ENCODE data around the gene LPP. TPM values are rescaled to one million over a fixed set of nuclear protein-coding genes. Genes with fewer than 3 reads are reported as not detected.

Gene LPP
- total RNA-seq, 1 experiment from 2014 or later: 148 TPM

DNA sequence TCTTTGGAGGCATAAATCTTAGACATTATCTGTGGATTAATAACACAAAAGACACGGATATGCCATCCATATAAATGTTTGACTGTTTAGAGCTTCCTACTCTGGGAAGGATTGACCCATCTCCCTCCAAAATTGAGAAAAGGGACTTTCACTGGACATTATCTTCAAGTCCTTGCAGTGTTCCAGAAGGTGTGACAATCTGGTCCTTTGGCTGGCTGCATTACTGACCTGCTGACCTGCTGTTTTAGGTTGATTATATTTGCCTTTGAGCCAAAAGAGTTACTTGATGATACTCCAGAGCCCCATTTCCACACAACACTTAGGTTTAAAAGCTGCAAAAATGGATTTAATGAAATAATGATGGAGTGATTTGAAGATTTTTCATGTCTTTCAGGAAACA, 504.6 kb downstream of the LPP start:
- Histone ChIP-seq H3F3A (ENCODE audit: insufficient read depth, low read depth) (no peaks in the 10 kb centered on the region), H3K36me3 (ENCODE audit: low read depth) (no peaks in the 10 kb centered on the region), H3K4me1 (replicated peaks; ENCODE audit: insufficient read depth) (no peaks in the 10 kb centered on the region), H2AFZ (no peak overlapping the region), H3K9me3 (ENCODE audit: insufficient read depth, low read depth) (no peaks in the 10 kb centered on the region), H3K27me3 (ENCODE audit: insufficient read depth, low read depth) (no peaks in the 10 kb centered on the region), H3K9me2 (ENCODE audit: insufficient read depth) (no peaks in the 10 kb centered on the region), H3K79me2 (ENCODE audit: low read depth) (no peaks in the 10 kb centered on the region), H3K4me3 (no peak overlapping the region), H3K27ac (no peak overlapping the region), H3K4me2 (no peak overlapping the region), H4K20me1 (ENCODE audit: insufficient read depth) (no peaks in the 10 kb centered on the region)
- no TSS peak for BruUV-seq (replicated peaks)
- DNase-seq: no peak
- intact Hi-C loops (cut with micrococcal nuclease; ENCODE audit: unreplicated experiment): no loop called here
- ChIA-PET CTCF (no interaction called here), POLR2A (ENCODE audit: unreplicated experiment) (interaction anchor here (0.6 kb wide), 1 partner anchor 118 kb away, joined by 4 read pairs; no protein-coding TSS in a partner anchor)
- TF ChIP-seq, protein P1, sequence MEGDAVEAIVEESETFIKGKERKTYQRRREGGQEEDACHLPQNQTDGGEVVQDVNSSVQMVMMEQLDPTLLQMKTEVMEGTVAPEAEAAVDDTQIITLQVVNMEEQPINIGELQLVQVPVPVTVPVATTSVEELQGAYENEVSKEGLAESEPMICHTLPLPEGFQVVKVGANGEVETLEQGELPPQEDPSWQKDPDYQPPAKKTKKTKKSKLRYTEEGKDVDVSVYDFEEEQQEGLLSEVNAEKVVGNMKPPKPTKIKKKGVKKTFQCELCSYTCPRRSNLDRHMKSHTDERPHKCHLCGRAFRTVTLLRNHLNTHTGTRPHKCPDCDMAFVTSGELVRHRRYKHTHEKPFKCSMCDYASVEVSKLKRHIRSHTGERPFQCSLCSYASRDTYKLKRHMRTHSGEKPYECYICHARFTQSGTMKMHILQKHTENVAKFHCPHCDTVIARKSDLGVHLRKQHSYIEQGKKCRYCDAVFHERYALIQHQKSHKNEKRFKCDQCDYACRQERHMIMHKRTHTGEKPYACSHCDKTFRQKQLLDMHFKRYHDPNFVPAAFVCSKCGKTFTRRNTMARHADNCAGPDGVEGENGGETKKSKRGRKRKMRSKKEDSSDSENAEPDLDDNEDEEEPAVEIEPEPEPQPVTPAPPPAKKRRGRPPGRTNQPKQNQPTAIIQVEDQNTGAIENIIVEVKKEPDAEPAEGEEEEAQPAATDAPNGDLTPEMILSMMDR (conservative IDR thresholded peaks at IDR 0.05): no peak
- TF ChIP-seq EZH2 (IDR thresholded peaks at IDR 0.05; ENCODE audit: low read depth): no peak

DNA sequence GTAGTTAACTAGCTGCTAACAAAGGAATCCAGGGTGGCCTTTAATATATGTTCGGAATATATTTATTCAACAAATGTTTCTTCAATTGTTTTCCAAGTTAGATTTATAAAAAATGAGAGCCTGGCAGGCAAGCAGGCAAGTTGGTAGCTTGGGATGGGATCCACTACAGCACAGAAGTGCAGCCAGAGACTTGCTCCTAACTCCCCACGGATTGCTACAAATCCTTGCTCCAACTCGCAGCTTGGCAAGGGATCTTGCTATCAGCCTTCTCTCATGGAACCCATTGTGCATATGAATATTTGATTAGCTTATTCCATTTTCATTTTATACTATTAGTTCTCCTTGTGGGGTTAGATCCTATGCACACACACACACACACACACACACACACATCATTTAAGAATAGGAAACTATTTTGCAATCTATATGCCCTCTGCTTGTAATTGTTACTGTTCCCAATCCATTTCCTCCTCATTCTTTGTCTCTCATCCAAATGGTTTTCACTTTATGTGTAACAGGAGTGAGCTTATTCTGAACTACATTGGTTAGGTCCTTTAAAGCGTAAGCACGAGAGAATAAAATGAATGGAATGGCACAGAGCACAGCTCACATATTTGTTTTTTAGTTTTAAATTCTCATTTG, 505.6 kb downstream of the LPP start:
- no peaks in the 10 kb centered on the region for H3K9me2 ChIP-seq (ENCODE audit: insufficient read depth)
- no peak overlapping the region for H3K4me3 ChIP-seq
- H3K27me3 ChIP-seq (ENCODE audit: insufficient read depth, low read depth): no peaks in the 10 kb centered on the region
- H3K4me1 ChIP-seq (replicated peaks; ENCODE audit: insufficient read depth): no peaks in the 10 kb centered on the region
- no peaks in the 10 kb centered on the region for H3F3A ChIP-seq (ENCODE audit: insufficient read depth, low read depth)
- no peak for DNase-seq
- ChIA-PET CTCF (interaction anchor here (0.6 kb wide), 1 partner anchor 134 kb away, joined by 3 read pairs; no protein-coding TSS in a partner anchor), POLR2A (ENCODE audit: unreplicated experiment) (interaction anchor here (0.6 kb wide), 1 partner anchor 119 kb away, joined by 4 read pairs; no protein-coding TSS in a partner anchor)
- H4K20me1 ChIP-seq (ENCODE audit: insufficient read depth): no peaks in the 10 kb centered on the region
- no peaks in the 10 kb centered on the region for H3K36me3 ChIP-seq (ENCODE audit: low read depth)
- H3K27ac ChIP-seq: no peak overlapping the region
- intact Hi-C loops (cut with micrococcal nuclease; ENCODE audit: unreplicated experiment): no loop called here
- H3K9me3 ChIP-seq (ENCODE audit: insufficient read depth, low read depth): no peaks in the 10 kb centered on the region
- no peaks in the 10 kb centered on the region for H3K79me2 ChIP-seq (ENCODE audit: low read depth)
- no peak overlapping the region for H2AFZ ChIP-seq
- no TSS peak for BruUV-seq (replicated peaks)
- TF ChIP-seq, protein P1 (conservative IDR thresholded peaks at IDR 0.05): no peak
- TF ChIP-seq EZH2 (IDR thresholded peaks at IDR 0.05; ENCODE audit: low read depth): no peak
- no peak overlapping the region for H3K4me2 ChIP-seq

DNA sequence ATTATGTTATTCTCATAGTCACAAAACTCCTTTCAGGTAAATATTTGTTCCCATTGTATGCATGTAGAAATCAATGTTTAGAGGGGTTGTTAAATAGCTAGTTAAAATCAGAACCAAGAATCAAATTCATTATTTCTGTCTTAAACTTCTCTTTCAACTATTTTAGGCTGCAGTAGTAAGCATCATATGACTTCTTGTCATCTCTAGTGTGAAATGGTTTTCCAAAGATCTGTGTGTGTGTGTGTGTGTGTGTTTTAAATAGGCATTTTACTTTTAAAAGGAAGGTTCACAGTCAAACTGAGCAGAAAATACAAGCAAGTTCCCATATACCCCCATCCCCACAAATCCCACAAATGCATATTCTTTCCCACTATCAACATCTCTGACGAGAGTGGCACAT, 506.5 kb downstream of the LPP start:
- TF ChIP-seq, protein P1 (conservative IDR thresholded peaks at IDR 0.05): no peak
- no peak for TF ChIP-seq EZH2 (IDR thresholded peaks at IDR 0.05; ENCODE audit: low read depth)
- H4K20me1 ChIP-seq (ENCODE audit: insufficient read depth): no peaks in the 10 kb centered on the region
- H3K27me3 ChIP-seq (ENCODE audit: insufficient read depth, low read depth): no peaks in the 10 kb centered on the region
- no TSS peak for BruUV-seq (replicated peaks)
- H3K9me3 ChIP-seq (ENCODE audit: insufficient read depth, low read depth): no peaks in the 10 kb centered on the region
- CTCF ChIA-PET: interaction anchor here (0.6 kb wide), 1 partner anchor 133 kb away, joined by 3 read pairs; no protein-coding TSS in a partner anchor
- POLR2A ChIA-PET (ENCODE audit: unreplicated experiment): no interaction called here
- H3K36me3 ChIP-seq (ENCODE audit: low read depth): no peaks in the 10 kb centered on the region
- no peak overlapping the region for H3K4me2 ChIP-seq
- H2AFZ ChIP-seq: no peak overlapping the region
- H3K27ac ChIP-seq: no peak overlapping the region
- no peaks in the 10 kb centered on the region for H3K79me2 ChIP-seq (ENCODE audit: low read depth)
- intact Hi-C loops (cut with micrococcal nuclease; ENCODE audit: unreplicated experiment): no loop called here
- no peaks in the 10 kb centered on the region for H3F3A ChIP-seq (ENCODE audit: insufficient read depth, low read depth)
- no peak overlapping the region for H3K4me3 ChIP-seq
- DNase-seq: no peak
- H3K9me2 ChIP-seq (ENCODE audit: insufficient read depth): no peaks in the 10 kb centered on the region
- no peaks in the 10 kb centered on the region for H3K4me1 ChIP-seq (replicated peaks; ENCODE audit: insufficient read depth)

Measured in PC-9 (cell line).